Measurements from ENCODE around the gene GNS.

- TF ChIP-seq POLR2A (IDR thresholded peaks at IDR 0.05; ENCODE audit: low read depth, low read length) (no peak), TAF1 (IDR thresholded peaks at IDR 0.05; ENCODE audit: borderline replicate concordance, low read depth, low read length) (no peak)
These were observed 42.8 kb downstream of the GNS start for GRCh38 chr12:64716371-64716770.

Data from GM12892 (cell line).